HG03575 (cell line): ENCODE data around the gene CDH4.

Experiments
- ATAC-seq: cut with Tn5 transposase; IDR thresholded peaks from one replicate; pipeline ENCODE4 v1.9.1; 2021; ENCODE audit not compliant: unreplicated experiment, insufficient number of reproducible peaks, low FRiP score; ENCODE audit errors: extremely low read depth

CDH4 gene

GRCh38 chr20:61698598-61699494 lies 446.8 kb downstream of the CDH4 start:
- ATAC-seq: no peak

- no peak for ATAC-seq
Measured at GRCh38 chr20:61699495-61700374, 447.7 kb downstream of the CDH4 start.

- no peak for ATAC-seq
Measured at GRCh38 chr20:61700595-61701140, 448.6 kb downstream of the CDH4 start.

GRCh38 chr20:61701401-61701800 lies 449.3 kb downstream of the CDH4 start:
- no peak for ATAC-seq

DNA sequence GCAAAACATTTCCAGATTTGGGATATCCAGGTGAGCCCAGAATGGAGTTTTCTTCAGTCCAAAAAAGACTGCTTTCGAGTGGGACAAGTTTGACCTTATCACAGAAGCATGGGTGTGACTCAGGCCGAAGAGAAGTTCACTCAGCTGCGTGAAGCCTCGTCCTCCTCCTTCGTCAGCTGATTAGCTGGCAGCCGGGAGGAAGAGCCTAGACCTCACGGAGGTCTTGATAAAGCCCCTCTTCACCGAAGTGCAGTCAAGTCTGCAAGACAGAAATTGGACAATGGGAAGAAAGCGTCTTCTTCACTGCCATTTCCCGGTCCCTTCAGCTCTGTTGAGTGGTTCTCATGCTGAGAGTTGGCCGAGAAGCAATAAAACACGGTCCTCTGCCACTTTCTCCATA lies 449.7 kb downstream of the CDH4 start:
- ATAC-seq: no peak

DNA sequence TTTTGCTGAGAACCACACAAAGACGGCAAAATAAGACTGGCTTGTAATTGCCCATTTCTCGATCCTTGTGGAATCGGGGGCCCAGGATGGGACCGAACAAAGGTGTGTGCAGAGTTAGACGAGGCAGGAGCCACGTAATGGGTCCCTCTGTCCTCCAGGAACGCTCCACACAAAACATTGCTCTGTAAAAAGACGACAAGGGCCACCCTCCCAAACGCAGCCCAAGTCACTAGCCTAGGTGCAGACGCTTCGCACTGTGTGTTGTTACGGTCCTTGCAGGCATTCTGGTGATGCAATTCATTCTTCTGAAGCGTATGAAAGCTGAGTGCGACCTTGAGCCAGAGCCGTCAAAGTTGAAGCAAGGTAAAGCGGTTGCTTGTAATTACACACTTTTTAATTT lies 450.2 kb downstream of the CDH4 start:
- ATAC-seq: no peak

DNA sequence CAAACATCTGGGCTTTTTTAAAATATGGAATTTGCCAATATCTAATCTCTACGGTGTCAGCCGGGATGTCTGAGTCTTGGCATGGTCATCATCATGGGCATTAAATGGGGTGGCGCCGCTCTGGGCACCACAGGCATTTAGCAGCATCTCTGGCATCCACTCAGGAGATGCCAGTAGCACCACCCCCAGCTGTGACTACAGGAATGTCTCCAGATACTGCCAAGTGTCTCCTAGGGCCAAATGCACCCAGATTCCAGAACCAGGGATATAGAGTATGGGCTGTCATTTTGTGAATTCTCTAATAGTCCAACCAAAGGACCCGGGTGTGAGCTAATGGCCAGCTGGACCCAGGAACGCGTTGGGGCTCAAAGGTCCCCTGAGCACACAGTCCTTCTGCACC lies 452.6 kb downstream of the CDH4 start:
- no peak for ATAC-seq

DNA sequence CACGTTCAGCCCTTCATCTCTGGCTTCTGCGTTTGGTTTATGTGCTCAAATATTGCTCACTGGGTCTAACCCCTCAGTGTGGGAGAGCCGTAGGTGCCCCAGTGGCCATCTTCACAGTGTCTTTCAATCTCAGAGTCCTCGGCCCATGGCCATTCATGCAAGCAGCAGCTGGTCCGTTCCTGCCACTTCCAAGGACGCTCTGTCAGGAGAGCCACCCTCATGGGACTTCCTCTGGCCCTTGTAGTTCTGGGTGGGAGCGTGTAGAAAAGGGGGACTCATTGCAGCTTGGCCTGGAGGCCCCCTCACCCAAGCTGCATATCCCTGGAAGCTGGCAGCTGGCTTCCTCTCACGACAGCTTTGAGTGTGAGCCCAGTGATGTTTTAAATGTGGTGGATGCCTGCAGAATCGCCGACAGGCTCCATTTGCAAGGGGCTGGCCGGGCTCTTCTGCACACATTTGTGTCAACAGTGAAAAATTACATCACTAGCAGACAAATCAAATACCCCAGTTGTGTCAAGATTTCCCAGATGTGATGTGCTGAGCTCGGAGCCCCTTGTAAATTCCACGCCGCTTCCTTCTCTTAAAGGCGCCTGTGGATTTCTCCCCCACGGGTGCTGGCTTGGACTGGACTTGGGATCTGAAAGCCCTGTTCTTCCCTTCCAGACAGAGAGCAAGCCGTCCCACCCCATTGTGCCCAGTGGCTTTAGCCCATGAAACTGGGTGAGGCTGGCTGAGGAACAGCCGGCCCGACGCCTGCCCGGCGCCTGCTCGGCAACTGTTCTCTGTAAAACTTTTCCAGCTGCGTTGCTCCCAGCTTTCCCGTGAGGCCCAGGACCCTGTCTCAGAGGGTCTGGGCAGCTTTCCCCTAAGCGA lies 453.6 kb downstream of the CDH4 start:
- ATAC-seq: no peak

- no peak for ATAC-seq
Measured at GRCh38 chr20:61706259-61706961, 454.3 kb downstream of the CDH4 start.

- ATAC-seq: no peak
Measured at GRCh38 chr20:61708891-61709290, 456.8 kb downstream of the CDH4 start.

DNA sequence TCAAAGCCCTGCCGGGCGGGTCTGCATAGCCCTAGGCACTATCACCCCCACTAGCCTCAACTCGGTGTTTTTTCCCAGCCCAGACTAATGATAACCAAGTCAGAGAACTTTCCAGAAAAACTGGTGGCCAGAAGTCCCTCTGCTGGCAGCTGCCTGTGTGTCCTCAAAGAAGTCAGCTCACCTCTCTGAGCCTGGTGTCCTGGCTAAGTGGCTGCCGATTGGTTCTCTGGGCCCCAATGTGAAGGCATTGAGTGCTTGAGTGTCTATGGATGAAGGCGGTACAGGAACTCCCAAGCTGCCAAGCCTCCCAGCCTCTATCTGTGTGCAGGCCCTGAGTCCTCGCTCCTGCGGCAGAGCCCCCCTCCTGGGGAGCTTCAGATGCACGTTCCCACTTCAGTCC lies 458.0 kb downstream of the CDH4 start:
- ATAC-seq: no peak

DNA sequence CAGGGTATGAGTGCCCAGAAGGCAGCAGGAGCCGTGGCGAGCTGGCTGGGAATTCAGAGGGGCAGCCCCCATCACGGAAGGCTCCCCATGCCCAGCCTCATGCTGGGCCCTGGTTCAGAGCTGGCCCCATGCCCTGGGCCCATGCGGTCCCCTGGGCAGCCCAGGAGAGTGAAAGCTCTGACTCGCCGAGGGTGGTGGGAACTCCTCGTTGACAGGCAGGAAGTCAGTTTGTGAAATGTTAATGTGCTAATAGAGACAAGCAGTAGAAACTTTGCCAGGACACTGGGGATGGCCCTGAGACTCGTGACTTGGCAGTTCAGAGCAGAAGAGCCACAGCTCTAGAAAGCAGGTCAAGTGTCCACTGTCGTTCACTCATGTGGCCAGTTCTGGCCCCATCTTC lies 460.6 kb downstream of the CDH4 start:
- no peak for ATAC-seq

- no peak for ATAC-seq
Measured at GRCh38 chr20:61718361-61719005, 466.4 kb downstream of the CDH4 start.

DNA sequence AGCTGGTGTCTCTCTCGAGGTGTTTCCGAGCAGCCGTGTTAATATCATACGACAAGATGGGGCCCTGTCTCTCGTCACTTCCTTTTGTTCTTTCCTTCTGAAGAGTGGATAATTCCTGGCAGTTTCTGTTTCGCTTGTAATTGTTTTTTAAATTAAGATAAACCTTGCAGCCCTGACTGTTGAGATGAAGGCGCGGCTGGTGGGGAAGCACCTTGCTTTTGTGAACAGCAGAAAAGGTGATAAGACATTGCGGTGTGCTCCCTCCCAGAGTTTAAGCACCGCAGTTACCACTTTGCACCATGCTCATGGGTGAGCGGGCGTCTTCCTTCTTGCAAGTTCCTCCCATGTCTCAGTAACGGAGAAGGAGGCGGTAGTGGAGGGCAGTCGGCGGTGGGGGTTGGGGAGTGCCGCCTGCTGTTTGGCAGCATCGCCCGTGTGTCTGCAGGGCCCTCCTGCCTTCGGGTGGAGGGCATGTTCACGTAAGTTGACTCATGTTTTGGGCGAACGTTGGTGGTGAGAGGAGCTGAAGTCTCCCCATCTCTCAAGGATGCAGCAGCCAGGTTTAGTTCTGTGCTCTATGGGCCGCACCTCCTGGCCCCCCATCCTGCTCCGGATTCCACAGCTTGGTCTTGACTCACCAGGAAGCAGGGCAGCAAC lies 467.8 kb downstream of the CDH4 start:
- ATAC-seq: no peak

DNA sequence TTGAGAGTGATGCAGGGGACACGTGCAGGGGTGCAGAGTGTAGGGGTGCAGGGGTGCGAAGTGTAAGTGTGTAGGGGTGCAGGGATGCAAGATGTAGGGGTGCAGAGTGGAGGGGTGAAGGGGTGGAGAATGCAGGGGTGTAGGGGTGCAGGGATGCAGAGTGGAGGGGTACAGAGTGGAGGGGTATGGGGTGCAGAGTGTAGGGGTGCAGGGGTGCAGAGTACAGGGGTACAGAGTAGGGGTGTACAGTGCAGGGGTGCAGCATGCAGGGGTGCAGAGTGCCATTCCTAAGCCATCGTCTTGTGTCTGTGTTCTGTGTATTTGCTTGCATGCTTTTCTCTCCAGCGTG lies 468.3 kb downstream of the CDH4 start:
- ATAC-seq: no peak

- no peak for ATAC-seq
Measured at GRCh38 chr20:61722146-61722678, 470.2 kb downstream of the CDH4 start.

DNA sequence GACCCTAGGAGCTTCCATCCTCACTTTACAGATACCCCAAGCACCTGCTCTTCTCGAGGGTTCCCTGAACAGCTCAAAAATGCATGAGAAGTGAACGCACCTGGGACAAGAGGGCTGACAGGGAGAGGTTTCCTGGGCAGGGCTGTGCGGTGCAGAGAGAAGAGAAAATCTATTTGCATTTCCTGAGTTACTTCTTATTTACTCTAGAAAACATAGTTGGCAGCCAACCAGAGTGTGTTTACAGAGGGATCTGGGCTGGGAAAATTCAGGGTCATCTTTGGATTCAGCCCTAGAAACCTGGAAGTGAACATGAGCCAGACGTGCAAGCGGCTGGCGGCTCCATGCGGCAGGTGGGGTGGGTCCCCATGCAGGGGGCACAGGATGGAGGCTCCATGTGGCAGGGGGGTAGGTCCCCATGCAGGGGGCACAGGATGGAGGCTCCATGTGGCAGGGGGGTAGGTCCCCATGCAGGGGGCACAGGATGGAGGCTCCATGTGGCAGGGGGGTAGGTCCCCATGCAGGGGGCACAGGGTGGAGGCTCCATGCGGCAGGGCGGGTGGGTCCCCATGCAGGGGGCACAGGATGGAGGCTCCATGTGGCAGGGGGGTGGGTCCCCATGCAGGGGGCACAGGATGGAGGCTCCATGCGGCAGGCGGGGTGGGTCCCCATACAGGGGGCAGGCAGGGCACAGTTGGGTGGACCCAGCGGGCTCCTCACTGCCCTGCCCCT lies 471.6 kb downstream of the CDH4 start:
- no peak for ATAC-seq
